Lower leg skin (tissue), 4 donors: ENCODE data around the gene RIPK1. TPM values are rescaled to one million over a fixed set of nuclear protein-coding genes. Genes with fewer than 3 reads are reported as not detected.
"Not testable (repeated sequence)": the region's sequence is repeated elsewhere in the genome, so short reads cannot be mapped to it uniquely, and the experiment has no call there.

ENCODE experiments used
- DNase-seq, 2 donors: peaks; one replicate each; pipeline ENCODE4 v3.0.0-alpha.2; 2019; ENCODE audit warnings: low spot score in 2 of 2
- H3K4me3 ChIP-seq: fragments of 200-600 bp; sonication (generic); 2 replicates; pipeline ENCODE4 v1.5.1; 2017; ENCODE audit warnings: mild to moderate bottlenecking, low read depth; ENCODE audit not compliant: poor library complexity, severe bottlenecking
- POLR2A ChIP-seq, 2 donors: fragments of 450-650 bp; IDR thresholded peaks; one replicate each; pipeline ENCODE4 v1.6.1; 2016 to 2017; ENCODE audit warnings: antibody characterized with exemption in 2 of 2, mild to moderate bottlenecking in 1 of 2, moderate library complexity in 1 of 2
- WGBS, 2 donors: methylation state at CpG; one replicate each; pipeline ENCODE4 v1.1.5; 2018; 5-methylcytosine and 5-hydroxymethylcytosine counted together
- intact Hi-C: fragments of 100-400 bp; cut with DNase I; formaldehyde crosslinking; loops from one replicate; pipeline ENCODE4 v1.15.0; 2023; ENCODE audit warnings: low total_unique reads
- total RNA-seq, 4 donors: library from RNA; depleted of rRNA; stranded (reverse); fragments of >200 nt; gene quantifications; one replicate each; pipeline ENCODE4 v1.1.0, GENCODE V29; 2016
- TF ChIP-seq, protein P1 (sequence below), 3 donors: fragments of 450-650 bp; IDR thresholded peaks; one replicate each; pipeline ENCODE4 v1.5.1; 2016; ENCODE audit warnings: antibody characterized with exemption in 3 of 3, mild to moderate bottlenecking in 3 of 3, moderate library complexity in 2 of 3

The RIPK1 gene
- total RNA-seq, 4 donors from 2014 or later: 28.2 to 37.2 (median 29.5) TPM

DNA sequence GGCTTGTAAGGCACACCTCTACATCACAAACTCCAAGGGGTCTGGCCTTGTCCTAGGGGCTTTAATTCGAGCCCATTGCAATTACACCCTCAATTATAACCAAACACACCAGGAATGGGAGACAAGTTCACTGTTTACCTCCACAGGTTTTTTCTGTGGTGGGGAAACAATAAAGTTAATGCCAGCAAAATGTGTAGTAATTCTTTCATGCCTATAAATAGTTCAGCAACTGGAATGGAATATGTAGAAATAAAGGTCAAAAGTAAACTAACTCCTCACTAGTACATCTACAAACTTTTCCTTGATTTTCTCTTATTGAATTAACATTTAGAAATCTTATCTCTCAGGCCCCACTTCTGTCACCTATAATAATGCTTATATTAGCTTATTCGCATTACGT is 27.1 kb upstream of the RIPK1 start:
- intact Hi-C loops: no loop called here
- 92 to 96% methylated on average over 3 of the region's 3 CpGs for WGBS, 2 donors
- no peak overlapping the region for H3K4me3 ChIP-seq
- TF ChIP-seq, protein P1, sequence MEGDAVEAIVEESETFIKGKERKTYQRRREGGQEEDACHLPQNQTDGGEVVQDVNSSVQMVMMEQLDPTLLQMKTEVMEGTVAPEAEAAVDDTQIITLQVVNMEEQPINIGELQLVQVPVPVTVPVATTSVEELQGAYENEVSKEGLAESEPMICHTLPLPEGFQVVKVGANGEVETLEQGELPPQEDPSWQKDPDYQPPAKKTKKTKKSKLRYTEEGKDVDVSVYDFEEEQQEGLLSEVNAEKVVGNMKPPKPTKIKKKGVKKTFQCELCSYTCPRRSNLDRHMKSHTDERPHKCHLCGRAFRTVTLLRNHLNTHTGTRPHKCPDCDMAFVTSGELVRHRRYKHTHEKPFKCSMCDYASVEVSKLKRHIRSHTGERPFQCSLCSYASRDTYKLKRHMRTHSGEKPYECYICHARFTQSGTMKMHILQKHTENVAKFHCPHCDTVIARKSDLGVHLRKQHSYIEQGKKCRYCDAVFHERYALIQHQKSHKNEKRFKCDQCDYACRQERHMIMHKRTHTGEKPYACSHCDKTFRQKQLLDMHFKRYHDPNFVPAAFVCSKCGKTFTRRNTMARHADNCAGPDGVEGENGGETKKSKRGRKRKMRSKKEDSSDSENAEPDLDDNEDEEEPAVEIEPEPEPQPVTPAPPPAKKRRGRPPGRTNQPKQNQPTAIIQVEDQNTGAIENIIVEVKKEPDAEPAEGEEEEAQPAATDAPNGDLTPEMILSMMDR (IDR thresholded peaks at IDR 0.05): no peak
- no peak for TF ChIP-seq POLR2A (IDR thresholded peaks at IDR 0.05)
- no peak for DNase-seq

DNA sequence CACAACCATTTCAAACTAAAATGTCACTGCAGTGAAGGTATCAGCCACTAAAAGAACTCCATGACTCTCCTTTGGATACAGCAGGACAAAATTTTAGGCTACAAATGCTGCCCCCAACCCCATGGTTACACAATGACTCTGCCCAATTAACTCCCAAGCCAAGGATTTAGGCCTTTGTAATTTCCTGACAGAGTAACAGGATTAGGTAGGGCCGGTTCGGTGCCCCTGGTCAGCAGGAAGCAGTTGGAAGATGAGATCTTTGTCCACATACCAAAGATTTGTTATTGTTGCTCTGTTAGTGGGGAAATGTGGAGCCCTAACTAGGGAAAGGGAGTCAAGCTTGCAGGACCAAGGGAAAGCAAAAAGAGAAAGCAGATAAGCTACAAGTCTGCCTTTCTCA is 26.7 kb upstream of the RIPK1 start:
- TF ChIP-seq, protein P1 (IDR thresholded peaks at IDR 0.05): no peak
- TF ChIP-seq POLR2A (IDR thresholded peaks at IDR 0.05): no peak
- intact Hi-C loops: no loop called here
- DNase-seq: no peak
- no peak overlapping the region for H3K4me3 ChIP-seq
- WGBS, 2 donors: 77 to 78% methylated on average over 2 of the region's 2 CpGs

DNA sequence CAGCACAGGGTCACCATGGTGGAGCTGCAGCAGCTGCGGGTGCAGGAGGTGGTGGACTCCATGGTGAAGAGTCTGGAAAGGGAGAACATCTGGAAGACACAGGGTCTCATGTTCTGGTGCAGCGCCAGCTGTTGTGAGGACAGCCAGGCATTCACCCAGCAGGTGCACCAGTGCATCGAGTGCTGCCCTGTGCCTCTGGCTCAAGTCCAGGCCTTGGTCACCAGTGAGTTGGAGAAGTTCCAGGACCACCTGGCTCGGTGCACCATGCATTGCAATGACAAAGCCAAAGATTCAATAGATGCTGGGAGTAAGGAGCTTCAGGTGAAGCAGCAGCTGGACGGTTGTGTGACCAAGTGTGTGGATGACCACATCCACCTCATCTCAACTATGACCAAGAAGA is 22.9 kb upstream of the RIPK1 start:
- WGBS, 2 donors: 71 to 80% methylated on average over 5 of the region's 5 CpGs
- intact Hi-C loops: no loop called here
- TF ChIP-seq, protein P1 (IDR thresholded peaks at IDR 0.05): no peak
- no peak for TF ChIP-seq POLR2A (IDR thresholded peaks at IDR 0.05)
- DNase-seq: no peak
- no peak overlapping the region for H3K4me3 ChIP-seq

DNA sequence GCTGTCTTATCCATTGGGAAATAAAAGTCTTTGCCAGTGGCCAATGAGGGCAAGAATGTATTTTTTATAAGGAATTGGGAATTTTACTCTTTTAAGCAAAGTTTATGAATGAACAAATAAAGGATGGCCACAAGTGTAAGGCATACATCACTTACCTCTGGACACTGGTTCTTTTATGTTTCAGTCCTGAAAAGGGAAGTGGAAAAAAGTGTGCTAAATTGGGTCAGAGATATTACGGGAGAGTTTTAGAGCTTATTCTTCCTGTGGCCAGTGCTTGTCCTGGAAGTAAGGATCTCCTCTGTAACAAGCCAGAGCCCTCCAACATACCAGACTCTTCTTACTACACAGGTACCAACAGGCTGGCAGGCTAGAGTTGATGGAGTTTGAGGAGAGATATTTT is 22.5 kb upstream of the RIPK1 start:
- intact Hi-C loops: no loop called here
- H3K4me3 ChIP-seq: no peak overlapping the region
- no peak for TF ChIP-seq POLR2A (IDR thresholded peaks at IDR 0.05)
- TF ChIP-seq, protein P1 (IDR thresholded peaks at IDR 0.05): no peak
- WGBS, 2 donors: 68 to 85% methylated on average over 1 of the region's 1 CpG
- DNase-seq: no peak

DNA sequence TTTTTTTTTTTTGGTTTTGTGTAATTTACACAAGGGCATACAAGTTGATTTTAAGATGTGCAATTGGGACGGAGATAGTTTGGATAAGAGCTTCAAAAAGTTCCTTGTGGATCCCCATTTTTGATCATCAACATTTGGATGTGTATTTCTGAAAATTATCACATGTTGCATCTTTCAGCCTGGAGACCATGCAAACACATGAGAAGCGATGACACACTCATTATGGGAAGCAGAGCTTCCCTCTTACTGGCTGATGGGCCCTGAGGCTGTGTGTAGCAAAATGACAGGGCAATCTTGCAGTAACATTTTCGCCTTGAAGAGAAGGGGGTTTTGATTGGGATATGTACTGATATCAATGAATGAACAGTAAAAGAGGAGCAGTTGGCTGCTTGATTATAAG is 22.0 kb upstream of the RIPK1 start:
- intact Hi-C loops: no loop called here
- DNase-seq: no peak
- 72 to 73% methylated on average over 3 of the region's 3 CpGs for WGBS, 2 donors
- no peak overlapping the region for H3K4me3 ChIP-seq
- TF ChIP-seq, protein P1 (IDR thresholded peaks at IDR 0.05): no peak
- TF ChIP-seq POLR2A (IDR thresholded peaks at IDR 0.05): no peak

DNA sequence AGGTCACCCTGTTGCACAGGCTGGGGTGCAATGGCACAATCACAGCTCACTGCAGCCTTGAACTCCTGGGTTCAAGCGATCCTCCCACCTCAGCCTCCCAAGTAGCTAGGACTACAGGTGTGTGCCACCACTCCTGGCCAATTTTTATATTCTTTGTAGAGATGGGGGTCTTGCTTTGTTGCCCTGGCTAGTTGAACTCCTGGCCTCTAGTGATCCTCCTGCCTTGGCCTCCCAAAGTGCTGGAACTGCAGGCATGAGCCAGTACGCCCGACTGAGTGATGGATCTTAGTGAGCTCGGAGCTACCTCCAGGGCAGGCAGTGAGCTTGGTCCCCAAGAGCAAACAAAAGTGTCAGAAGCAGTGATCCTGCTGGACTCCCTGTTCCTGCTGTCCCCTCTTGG is 20.3 kb upstream of the RIPK1 start:
- intact Hi-C loops, H3K4me3 ChIP-seq, DNase-seq: not testable (repeated sequence)
- WGBS, 2 donors: 100% methylated on average over 4 of the region's 4 CpGs
